Keratinocyte (primary cell): ENCODE data around the gene GRIP1.

Experiments used
- CTCF ChIP-seq, 3 experiments: IDR thresholded peaks in 1 of 3; conservative IDR thresholded peaks in 1 of 3; optimal IDR thresholded peaks in 1 of 3; 2 replicates in 2 of 3; 3 replicates in 1 of 3; pipeline versions ENCODE3 to v1.5.1; 2011; ENCODE audit warnings: low read length in 3 of 3, mild to moderate bottlenecking in 3 of 3, moderate library complexity in 2 of 3, control low read depth in 1 of 3, inconsistent platforms in 1 of 3; ENCODE audit not compliant: insufficient read depth in 2 of 3; ENCODE audit errors: extremely low read depth in 1 of 3
- EZH2 ChIP-seq: IDR thresholded peaks from one replicate; pipeline ENCODE4 v1.6.1; 2012; ENCODE audit warnings: inconsistent platforms, mild to moderate bottlenecking, low read length, moderate library complexity

- TF ChIP-seq EZH2: no peak
- no peak for TF ChIP-seq CTCF (optimal IDR thresholded peaks at IDR 0.05 in 1 of 3, IDR thresholded peaks at IDR 0.05 in 1 of 3, conservative IDR thresholded peaks at IDR 0.05 in 1 of 3; ENCODE audit: extremely low read depth in 1 of 3, insufficient read depth in 2 of 3, low read length in 3 of 3)
Observed at GRCh38 chr12:66438601-66439000, 240.3 kb downstream of the GRIP1 start.
